ENCODE measurements around the gene HADHA.
"Not testable (repeated sequence)": the region's sequence is repeated elsewhere in the genome, so short reads cannot be mapped to it uniquely, and the experiment has no call there.

The HADHA gene

GRCh38 chr2:26173776-26174482 is 70.5 kb downstream of the HADHA start:
- DNase-seq (ENCODE audit: low spot score), result no peak

- peak; percentile 57 for DNase-seq (ENCODE audit: low spot score)
These were observed 71.3 kb downstream of the HADHA start, which contains the start of gene GAREM2 for GRCh38 chr2:26172871-26173775. GAREM2 (plus strand) TSS chr2:26173088; CDS start chr2:26173221, 133 bp downstream.

GRCh38 chr2:26172189-26172870 is 72.1 kb downstream of the HADHA start:
- DNase-seq (ENCODE audit: low spot score), result no peak

- DNase-seq (ENCODE audit: low spot score), result no peak
These were observed 73.6 kb downstream of the HADHA start for GRCh38 chr2:26170795-26171194.

GRCh38 chr2:26169681-26170414 is 74.6 kb downstream of the HADHA start:
- no peak for DNase-seq (ENCODE audit: low spot score)

GRCh38 chr2:26169226-26169625 is 75.2 kb downstream of the HADHA start:
- no peak for DNase-seq (ENCODE audit: low spot score)

GRCh38 chr2:26168785-26169184 is 75.6 kb downstream of the HADHA start:
- DNase-seq (ENCODE audit: low spot score), result no peak

- not testable (repeated sequence) for DNase-seq (ENCODE audit: low spot score)
These were observed 77.9 kb downstream of the HADHA start for GRCh38 chr2:26166541-26166940.

- no peak for DNase-seq (ENCODE audit: low spot score)
These were observed 79.0 kb downstream of the HADHA start for GRCh38 chr2:26165403-26165802.

- DNase-seq (ENCODE audit: low spot score), result no peak
These were observed 79.7 kb downstream of the HADHA start for GRCh38 chr2:26164641-26165211.

GRCh38 chr2:26164231-26164630 is 80.2 kb downstream of the HADHA start:
- no peak for DNase-seq (ENCODE audit: low spot score)

- DNase-seq (ENCODE audit: low spot score), result no peak
These were observed 81.5 kb downstream of the HADHA start for GRCh38 chr2:26162963-26163362.

GRCh38 chr2:26161926-26162325 is 82.5 kb downstream of the HADHA start:
- no peak for DNase-seq (ENCODE audit: low spot score)

- no peak for DNase-seq (ENCODE audit: low spot score)
These were observed 86.9 kb downstream of the HADHA start for GRCh38 chr2:26157580-26157979.

- no peak for DNase-seq (ENCODE audit: low spot score)
These were observed 94.2 kb downstream of the HADHA start for GRCh38 chr2:26150243-26150642.

- no peak for DNase-seq (ENCODE audit: low spot score)
These were observed 95.9 kb downstream of the HADHA start for GRCh38 chr2:26148501-26148900.

GRCh38 chr2:26144953-26145680 is 99.3 kb downstream of the HADHA start:
- peak; percentile 35 for DNase-seq (ENCODE audit: low spot score)

GRCh38 chr2:26144031-26144430 is 100.4 kb downstream of the HADHA start:
- no peak for DNase-seq (ENCODE audit: low spot score)

GRCh38 chr2:26141145-26141769 is 103.2 kb downstream of the HADHA start:
- DNase-seq (ENCODE audit: low spot score), result no peak

Measured in HuH-7.5 (cell line).